CD1c-positive myeloid dendritic cell (primary cell): ENCODE results near the gene RICTOR.
"Not testable (repeated sequence)": the region's sequence is repeated elsewhere in the genome, so short reads cannot be mapped to it uniquely, and the experiment has no call there.

ENCODE experiments used
- DNase-seq: peaks from one replicate; pipeline ENCODE4 v3.0.0-alpha.2; 2016; ENCODE audit errors: extremely low spot score

Gene RICTOR

DNA sequence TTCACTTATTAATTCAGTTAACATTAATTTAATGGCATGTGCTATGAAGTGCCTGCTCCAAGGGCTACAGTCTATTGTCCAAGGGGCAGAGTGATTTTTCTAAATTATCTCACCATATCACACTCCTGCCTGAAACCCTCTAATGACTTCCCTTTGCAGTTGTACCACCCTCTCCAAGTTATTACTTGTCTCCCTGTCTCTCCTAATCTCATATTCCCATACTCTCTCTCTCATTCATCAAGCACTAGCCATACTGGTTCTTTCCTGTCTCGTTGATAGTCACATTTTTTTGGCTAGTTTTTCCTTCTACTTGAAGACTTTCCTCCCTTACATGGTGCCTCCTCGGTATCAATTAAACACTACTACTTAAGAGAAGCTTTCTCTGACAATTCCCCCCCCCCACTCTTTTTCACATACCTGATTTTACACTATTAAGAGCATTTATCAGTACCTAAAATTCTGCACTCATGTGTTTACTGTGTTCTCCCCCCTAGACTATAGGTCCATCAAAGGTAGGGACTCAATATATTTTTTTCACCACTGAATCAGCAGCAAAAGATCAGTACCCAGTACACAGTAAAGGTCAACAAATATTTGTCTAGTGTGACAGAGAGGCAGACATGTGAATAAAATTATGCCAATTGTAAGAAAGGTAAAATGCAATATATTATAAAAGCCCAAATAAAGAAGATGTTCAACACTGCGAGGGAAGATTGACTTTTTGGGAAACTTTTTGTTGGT, 19.0 kb downstream of the RICTOR start:
- no peak for DNase-seq

DNA sequence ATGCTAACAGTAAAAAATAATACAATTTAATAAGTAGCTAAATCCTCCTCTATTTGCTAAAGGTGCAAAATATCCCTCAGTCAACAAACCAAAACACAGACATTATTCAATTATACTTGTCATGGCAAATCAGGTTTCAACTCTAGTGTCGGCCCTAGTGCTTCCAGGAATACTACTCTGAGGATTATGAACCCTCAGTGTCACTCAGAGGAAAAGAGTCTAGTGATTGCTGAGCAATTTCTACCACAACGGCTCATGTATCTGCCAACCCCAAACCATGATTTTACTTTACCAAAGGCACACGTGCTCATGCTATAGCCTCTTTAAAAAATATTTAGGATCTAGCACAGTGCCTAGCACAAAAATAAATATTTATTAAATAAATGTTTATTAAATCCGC, 21.0 kb downstream of the RICTOR start:
- DNase-seq = no peak

DNA sequence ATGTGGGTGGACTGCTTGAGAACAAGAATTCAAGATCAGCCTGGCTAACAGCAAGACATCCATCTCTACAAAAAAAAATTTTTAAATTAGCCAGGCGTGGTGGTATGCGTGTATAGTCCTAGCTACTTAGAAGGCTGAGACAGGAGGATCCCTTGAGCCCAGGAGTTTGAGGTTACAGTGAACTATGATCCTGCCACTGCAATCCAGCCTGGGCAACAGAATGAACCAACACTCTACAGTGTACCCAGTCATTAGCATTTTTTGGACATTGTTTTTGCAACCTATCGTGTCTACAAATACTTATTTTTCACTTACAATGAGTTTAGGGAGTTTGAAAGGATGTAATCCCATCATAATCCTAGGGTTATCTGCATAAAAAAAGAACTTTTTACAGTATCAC, 22.1 kb downstream of the RICTOR start:
- DNase-seq = no peak

DNA sequence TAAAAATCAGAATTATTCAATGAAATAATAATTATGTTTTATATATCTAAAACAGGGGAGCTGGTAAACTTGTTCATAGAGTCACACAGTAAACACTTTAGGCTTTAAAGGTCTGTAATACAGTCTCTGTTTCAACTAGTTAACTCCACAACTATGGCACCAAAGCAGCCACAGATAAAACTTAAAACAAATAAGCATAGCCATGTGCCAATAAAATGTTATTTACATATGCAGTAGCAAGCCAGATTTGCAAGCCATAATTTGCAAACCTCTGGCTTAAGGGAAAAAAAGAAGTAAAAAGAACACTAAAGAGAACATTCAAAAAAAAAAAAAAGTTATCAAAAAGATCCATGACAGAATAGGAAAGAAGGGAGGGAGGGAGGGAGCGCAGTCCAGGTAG, 24.9 kb downstream of the RICTOR start:
- no peak for DNase-seq

DNA sequence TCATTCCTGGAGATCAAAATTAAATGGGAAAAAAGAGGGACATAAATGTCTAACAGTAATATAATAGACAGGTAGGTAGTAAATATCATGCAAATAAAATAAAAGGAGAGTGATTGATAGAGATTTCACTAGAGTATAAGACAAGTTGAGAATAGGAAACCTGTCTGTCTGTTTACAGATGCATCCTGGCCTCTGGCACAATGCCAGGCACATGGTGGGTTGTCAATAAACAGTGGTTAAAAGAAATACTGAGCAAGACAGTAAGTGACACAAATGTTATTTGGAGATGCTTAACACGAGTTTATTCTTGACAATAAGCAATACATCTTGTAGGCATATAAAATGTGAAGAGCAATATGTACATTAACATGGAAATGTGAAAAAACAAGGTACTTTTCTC, 33.3 kb downstream of the RICTOR start:
- DNase-seq = no peak

DNA sequence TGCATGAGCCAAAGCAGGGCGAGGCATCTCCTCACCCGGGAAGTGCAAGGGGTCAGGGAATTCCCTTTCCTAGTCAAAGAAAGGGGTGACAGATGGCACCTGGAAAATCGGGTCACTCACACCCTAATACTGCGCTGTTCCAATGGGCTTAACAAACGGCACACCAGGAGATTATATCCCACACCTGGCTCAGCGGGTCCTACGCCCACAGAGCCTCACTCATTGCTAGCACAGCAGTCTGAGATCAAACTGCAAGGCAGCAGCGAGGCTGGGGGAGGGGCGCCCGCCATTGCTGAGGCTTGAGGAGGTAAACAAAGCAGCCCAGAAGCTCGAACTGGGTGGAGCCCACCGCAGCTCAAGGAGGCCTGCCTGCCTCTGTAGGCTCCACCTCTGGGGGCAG, 39.7 kb downstream of the RICTOR start:
- DNase-seq = not testable (repeated sequence)

DNA sequence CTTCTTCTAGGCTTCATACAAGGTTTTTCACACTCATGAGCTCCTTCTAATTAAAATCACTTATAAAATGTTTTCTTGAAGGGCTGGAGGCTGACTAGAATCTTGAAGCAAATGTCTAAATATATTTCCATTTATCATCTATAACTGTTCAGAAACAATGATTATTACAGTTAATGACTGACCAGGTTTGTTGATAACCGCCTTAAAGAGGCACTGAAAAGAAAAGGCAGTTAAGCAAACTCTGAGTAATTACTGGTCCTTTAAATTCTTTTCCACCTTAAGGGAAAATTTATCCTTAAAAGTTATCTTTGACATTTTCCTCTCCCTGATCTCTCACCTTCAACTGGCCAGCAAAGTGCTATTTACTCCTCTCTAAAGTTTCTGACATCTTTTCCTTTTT, 43.2 kb downstream of the RICTOR start:
- DNase-seq = no peak

DNA sequence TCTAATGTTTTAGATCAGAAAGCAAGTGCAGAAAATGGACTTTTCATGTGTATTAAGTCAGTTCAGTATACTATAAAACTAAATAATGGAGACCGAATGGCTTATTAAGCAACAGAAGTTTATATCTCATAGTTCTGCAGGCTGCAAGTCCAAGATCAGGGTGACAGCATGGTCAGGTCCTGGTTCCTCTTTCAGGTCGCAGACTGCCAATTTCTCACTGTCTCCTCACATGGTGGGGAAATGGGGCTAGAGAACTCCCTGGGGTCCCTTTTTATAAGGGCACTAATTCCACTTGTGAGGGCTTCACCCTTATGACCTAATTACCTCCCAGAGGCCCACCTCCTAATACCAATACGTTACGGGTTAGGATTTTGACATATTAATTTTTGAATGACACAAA, 48.7 kb downstream of the RICTOR start:
- peak; percentile 17 for DNase-seq

DNA sequence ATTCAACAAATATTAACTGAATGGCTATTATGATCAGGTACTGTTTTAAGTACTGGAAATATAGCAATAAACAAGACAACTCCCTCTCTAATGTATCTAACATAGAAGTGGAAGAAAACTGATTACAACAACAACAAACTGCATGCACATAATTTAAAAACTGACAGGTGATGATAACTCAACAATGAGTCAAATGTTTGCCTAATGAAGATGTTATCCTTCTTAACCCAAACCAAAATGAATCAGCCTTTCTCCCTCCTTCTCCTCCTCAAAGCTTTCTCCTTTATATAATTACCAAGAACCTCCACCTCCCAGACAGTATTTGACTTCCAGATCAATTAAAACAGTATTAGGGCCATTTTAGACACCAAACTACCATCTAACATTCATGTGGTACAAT, 49.3 kb downstream of the RICTOR start:
- DNase-seq = no peak

DNA sequence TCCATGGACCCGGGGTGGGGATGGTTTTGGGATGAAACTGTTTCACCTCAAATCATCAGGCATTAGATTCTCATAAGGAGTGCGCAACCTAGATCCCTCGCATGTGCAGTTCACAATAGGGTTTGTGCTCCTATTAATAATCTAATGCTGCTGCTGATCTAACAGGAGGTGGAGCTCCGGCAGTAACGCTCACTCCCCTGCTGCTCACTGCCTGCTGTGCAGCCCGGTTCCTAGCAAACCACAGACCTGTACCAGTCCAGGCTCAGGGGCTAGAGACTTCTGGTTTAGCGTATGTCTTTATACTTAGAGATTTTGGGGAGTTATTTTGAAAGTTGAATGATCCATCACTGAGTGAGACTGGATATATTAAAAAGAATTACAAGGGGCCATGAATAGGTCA, 50.2 kb downstream of the RICTOR start:
- DNase-seq = no peak

DNA sequence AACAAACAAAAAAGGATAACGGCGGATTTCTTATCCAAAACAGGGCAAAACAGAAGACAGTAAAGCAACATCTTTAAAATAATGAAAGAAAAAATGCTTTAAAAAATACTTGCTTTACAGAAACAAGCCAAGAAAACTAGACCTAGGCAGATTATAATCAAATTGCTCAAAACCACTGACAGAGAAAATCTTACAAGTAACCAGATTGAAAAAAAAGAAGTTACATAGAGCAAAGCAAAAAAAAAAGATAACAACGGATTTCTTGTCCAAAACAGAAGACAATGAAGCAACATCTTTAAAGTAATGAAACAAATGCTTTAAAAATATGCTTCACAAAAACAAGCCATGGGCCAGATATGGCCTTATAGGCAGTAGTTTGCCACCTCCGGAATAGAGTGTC, 51.1 kb downstream of the RICTOR start:
- no peak for DNase-seq

DNA sequence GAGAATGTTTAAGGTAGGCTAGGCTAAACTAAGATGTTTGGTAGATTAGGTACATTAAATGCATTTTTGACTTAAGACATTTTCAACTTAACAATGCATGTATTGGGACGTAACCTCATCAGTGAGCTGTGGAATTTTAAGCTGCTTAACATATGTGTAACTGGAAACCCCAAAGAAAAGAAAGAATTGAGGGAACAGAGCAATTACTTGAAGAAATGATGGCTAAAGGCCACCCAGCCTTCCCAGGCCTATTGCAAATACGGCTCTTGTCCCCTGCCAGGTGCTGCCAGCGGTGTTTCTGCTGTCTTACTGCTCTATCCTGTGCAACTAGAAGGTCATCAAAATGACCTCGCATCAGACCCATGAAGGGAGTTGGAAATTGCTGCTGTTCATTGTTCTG, 52.0 kb downstream of the RICTOR start:
- DNase-seq = no peak

DNA sequence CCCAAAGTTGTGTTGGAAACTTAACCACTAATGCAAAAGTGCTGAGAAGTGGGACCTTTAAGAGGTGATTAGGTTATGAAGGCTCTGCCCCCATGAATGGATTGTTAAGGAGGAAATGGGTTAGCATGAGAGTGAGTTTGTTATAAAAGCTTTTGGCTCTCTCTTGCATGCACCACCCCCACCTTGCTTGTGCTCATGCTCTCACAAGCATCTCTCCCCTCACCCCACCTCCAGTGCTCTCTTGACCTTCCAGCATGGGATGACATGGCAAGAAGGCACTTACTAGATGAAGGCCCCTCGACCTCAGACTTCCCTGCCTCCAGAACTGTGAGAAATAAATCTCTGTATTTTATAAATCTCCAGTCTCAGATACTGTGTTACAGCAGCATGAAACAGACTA, 52.8 kb downstream of the RICTOR start:
- DNase-seq = no peak

DNA sequence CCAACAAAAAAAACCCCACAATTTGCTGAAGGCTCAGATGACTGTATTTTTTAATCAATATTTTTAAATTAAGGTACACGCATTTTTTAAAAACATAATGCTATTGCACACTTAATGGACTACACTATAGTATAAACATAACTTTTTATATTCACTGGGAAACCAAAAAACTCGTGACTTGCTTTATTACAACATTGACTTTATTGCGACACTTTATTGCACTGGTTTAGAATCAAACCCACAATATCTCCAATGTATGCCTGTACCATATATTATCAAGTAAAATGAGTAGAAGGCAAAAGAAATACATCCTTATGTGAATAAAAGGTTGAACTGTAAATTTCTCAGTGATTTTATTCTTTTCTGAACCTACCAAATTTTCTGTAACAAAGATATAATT, 53.7 kb downstream of the RICTOR start:
- DNase-seq = no peak

DNA sequence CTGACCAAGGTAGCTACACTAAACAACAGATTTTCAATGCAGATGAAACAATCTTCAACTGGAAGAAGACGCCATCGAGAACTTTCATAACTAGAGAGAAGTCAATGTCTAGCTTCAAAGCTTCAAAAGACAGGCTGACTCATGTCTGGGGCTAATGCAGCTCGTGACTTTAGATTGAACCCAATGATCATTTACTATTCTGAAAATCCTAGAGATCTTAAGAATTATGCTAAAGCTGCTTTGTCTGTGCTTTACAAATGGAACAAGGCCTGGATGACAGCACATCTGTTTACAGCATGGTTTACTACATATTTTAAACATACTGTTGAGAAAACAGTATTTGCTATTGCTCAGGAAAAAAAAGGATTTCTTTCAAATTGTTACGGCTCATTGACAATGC, 54.9 kb downstream of the RICTOR start:
- DNase-seq = no peak

DNA sequence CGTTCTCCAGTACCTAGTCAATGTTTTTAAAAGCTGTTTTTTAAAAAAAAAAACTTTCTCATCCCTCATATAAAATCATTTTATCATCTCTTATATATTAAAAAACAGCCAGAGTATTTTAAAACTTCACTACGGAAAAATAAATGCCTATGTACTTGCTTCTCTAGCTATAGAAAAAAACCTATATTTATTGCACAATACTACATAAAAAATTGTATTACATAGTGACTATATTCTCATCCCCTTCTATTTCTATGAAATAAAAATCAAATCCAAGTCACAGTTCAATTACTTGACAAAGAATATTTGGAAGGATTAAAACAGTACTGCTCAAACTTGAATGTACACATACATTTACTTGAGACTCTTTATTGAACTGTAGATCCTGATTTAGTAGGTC, 56.7 kb downstream of the RICTOR start:
- no peak for DNase-seq

DNA sequence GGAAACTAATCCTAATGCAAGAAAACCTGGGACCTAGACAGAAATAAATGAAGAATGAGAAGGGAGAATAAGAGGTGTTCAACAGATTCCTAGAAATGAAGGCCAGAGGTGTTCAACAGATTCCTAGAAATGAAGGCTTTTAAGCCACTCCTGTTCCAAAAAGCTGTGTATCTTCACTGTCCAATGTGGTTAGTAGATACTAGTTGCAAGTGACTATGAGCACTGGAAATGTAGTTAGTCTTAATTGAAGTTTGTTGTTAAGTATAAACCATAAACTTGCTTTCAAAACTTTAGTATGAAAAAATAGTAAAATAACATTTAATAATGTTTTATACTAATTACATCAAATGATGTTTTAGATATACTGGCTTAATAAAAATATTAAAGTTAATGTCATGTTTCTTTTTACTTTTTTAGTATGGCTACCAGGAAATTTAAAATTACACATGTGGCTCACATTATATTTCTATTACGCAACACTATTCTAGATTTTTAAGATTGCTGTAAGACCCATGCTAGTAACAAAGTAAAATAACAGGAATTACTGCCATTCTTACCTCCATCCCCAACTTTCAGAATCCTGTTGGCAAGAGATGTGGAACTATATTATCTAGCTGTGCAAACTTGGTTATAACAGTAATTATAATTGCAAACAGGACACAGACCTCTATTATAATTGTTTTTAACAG, 57.5 kb downstream of the RICTOR start:
- no peak for DNase-seq

DNA sequence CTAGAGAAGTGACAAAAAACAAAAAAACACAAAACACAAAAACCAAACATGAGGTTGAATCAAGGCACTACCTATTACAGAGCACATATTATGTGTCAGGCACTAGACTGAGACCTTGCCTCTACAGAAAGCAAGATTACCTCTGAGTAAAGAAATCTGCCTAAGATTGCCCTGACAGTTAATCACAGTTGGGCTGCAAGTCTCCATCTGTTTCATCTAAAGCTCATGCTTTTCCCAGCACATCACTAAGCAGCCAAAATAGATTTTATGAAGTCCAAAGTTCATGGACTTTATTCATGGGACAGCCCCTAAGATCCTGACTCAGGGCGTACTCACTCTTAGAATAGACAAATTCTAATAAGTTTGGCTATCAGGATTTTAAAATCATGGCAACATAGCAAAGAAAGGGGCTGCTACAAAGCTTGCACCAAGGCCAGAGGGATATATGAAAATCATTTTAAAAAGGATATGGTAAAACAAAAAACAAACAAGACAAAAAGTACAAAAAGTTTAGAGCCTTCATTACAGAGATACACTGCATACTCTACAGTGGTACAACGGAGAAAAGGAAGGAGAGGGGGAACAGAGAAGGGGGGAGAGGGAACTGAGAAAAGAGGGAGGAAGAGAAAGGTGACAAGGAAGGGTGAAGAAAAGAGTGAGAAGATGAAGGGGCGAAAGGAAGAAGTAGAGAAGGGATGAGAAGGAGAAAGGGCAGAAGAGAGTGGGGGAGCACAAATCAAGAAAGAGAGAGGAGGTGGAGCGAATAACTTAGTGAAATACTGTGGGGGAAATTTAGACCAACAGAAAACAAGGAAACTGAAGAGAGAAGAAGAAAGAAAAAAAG, 58.2 kb downstream of the RICTOR start:
- no peak for DNase-seq

DNA sequence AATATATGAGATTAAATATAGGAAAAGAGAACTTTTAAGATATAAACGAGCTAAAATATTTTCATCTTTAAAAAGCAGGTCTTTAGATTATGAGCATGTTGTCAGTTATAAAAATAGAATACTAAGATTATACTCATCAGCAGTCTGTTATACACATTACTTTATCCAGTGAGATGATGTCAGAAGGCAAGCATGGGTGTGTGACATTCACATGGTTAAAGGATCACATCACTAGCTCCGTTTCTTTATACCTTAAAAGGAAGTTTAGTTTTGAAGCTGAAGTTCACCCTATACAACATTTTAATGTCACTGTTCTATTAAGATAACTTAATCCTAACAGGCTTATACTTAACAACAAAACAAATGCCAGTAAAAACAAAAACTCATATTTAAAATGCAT, 59.6 kb downstream of the RICTOR start:
- no peak for DNase-seq

DNA sequence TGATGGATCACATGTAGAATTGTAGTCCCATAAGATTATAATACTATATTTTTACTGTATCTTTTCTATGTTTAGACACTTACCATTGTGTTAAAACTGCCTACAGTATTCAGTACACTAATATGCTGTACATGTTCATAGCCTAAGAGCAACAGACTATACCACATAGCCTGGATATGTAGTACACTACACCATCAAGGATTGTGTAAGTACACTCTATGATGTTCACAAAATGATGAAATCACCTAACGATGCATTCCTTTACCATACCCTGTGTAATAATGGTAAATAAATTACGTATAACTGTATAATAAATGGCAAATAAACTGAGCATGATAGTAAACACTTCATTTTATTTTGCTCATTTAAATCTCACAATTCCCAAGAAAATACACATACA, 60.3 kb downstream of the RICTOR start:
- no peak for DNase-seq

DNA sequence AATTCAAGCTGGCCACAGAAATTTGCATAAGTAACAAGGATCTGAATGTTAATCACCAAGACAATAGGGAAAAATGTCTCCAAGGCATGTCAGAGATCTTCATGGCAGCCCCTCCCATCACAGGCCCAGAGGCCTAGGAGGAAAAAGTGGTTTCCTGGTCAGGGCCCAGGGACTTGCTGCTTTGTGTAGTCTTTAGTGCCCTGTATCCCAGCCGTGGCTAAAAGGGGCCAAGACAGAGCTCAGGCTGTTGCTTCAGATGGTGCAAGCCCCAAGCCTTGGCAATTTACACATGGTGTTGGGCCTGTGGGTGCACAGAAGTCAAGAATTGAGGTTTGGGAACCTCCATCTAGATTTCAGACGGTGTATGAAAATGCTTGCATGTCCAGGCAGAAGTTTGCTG, 63.2 kb downstream of the RICTOR start:
- DNase-seq = not testable (repeated sequence)

DNA sequence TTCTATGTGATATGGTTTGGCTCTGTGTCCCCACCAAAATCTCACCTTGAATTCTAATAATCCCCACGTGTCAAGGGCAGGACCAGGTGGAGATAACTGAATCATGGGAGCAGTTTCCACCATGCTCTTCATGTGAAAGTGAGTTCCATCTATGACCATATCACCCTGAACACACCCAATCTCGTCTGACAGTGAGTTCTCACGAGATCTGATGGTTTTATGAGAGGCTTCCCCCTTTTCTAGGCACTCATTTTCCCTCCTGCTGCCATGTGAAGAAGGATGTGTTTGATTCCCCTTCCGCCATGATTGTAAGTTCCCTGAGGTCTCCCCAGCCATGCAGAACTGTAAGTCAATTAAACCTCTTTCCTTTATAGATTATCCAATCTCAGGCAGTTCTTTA, 64.2 kb downstream of the RICTOR start:
- no peak for DNase-seq

DNA sequence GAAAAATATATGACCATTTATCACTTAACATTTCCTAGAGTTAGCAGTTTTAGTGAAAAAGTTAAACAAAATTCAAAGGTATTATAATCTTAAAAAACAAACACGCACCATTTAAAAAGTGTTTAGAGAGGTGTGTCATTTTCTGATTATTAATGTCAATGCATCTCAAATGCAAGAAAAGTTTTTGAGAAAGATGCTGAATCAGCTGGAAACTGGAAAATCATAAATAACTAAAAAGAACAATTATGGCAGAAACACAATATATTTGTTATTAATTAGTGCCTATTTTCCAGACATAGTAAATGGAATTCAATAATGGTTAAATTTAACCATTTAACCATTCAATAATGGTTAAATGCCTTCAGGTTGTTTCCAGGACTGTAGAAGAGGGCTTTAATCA, 64.9 kb downstream of the RICTOR start:
- no peak for DNase-seq
